Measurements from ENCODE around the gene DLL3. TPM values are rescaled to one million over a fixed set of nuclear protein-coding genes. Genes with fewer than 3 reads are reported as not detected.

Gene DLL3
- total RNA-seq, 1 experiment from 2014 or later = 0.17 TPM

GRCh38 chr19:39506944-39507714 lies 8.4 kb downstream of the DLL3 start:
- Histone ChIP-seq H2AFZ (ENCODE audit: low read depth, low read length, poor library complexity, severe bottlenecking) (no peak overlapping the region), H3K9ac (ENCODE audit: low read length) (no peak overlapping the region), H3K9me2 (ENCODE audit: insufficient read depth) (no peaks in the 10 kb centered on the region), H3K27me3 (ENCODE audit: insufficient read depth, low read length) (no peaks in the 10 kb centered on the region), H3K79me2 (ENCODE audit: insufficient read depth, low read length) (no peaks in the 10 kb centered on the region), H3K4me1 (ENCODE audit: control insufficient read depth in 1 of 2, insufficient read depth in 2 of 2, low read length in 2 of 2) (peaks cover 0 to 4% of the 10 kb centered on the region in 2 experiments; a peak in 1 of 4 replicates), H3K4me2 (ENCODE audit: low read length) (no peak overlapping the region), H3K4me3 (replicated peaks in 1 of 2; ENCODE audit: low read depth in 1 of 2, low read length in 2 of 2) (no peak overlapping the region), H4K20me1 (ENCODE audit: insufficient read depth) (no peaks in the 10 kb centered on the region), H3K27ac (ENCODE audit: low read depth, low read length) (no peak overlapping the region), H3K9me3 (ENCODE audit: control insufficient read depth in 1 of 2, insufficient read depth in 1 of 2, low read depth in 1 of 2, low read length in 2 of 2) (no peaks in the 10 kb centered on the region), H3K36me3 (ENCODE audit: control insufficient read depth in 1 of 2, insufficient read depth in 2 of 2, low read length in 2 of 2) (no peaks in the 10 kb centered on the region)
- BruUV-seq (replicated peaks) = no TSS peak
- ChIA-PET CTCF (no interaction called here), POLR2A (no interaction called here), RAD21 (ENCODE audit: low non-redundant PET in 1 of 2, low total read pairs in 2 of 2, uncharacterized antibody in 2 of 2, unreplicated experiment in 2 of 2) (no interaction called here)
- DNase-seq (ENCODE audit: low read depth, low spot score) = no peak
- TF ChIP-seq ELF1 (IDR thresholded peaks at IDR 0.05; ENCODE audit: borderline replicate concordance, low read depth) (no peak), EZH2phosphoT487 (IDR thresholded peaks at IDR 0.05; ENCODE audit: borderline replicate concordance) (no peak), CBX3 (IDR thresholded peaks at IDR 0.05; ENCODE audit: low read depth) (no peak), ZNF274 (IDR thresholded peaks at IDR 0.05; ENCODE audit: low read depth, low read length) (no peak), ZFX (IDR thresholded peaks at IDR 0.05) (no peak), SRF (IDR thresholded peaks at IDR 0.05; ENCODE audit: low read depth) (no peak), CTCF (IDR thresholded peaks at IDR 0.05 in 2 of 3, conservative IDR thresholded peaks at IDR 0.05 in 1 of 3; ENCODE audit: borderline replicate concordance in 1 of 3, insufficient read depth in 1 of 3, low read depth in 2 of 3, low read length in 2 of 3) (no peak), EGR1 (IDR thresholded peaks at IDR 0.05; ENCODE audit: low read depth) (no peak), ZBTB33 (IDR thresholded peaks at IDR 0.05; ENCODE audit: extremely low read depth, insufficient replicate concordance, low read length) (no peak), POLR2AphosphoS5 (IDR thresholded peaks at IDR 0.05; ENCODE audit: low read depth, low read length) (no peak), SIN3A (IDR thresholded peaks at IDR 0.05; ENCODE audit: low read depth) (no peak), ATF3 (IDR thresholded peaks at IDR 0.05) (no peak), MAX (IDR thresholded peaks at IDR 0.05) (no peak), RAD21 (IDR thresholded peaks at IDR 0.05; ENCODE audit: low read depth) (no peak), POLR2A (IDR thresholded peaks at IDR 0.05; ENCODE audit: borderline replicate concordance, extremely low read depth, insufficient read depth, insufficient read length) (no peak), CEBPB (IDR thresholded peaks at IDR 0.05; ENCODE audit: low read depth) (no peak), SP1 (IDR thresholded peaks at IDR 0.05; ENCODE audit: low read depth) (no peak), TCF7L2 (IDR thresholded peaks at IDR 0.05; ENCODE audit: borderline replicate concordance, extremely low read depth, insufficient read depth, insufficient read length) (no peak), YY1 (IDR thresholded peaks at IDR 0.05; ENCODE audit: extremely low read depth, insufficient replicate concordance, low read depth, low read length) (no peak)
- ATAC-seq = no peak
- intact Hi-C loops (cut with micrococcal nuclease) = no loop called here

All from HCT116 (cell line).